ENCODE data around the gene GARIN5A. TPM values are rescaled to one million over a fixed set of nuclear protein-coding genes. Genes with fewer than 3 reads are reported as not detected.

The GARIN5A gene
- total RNA-seq, 4 donors from 2014 or later: 0.32 to 0.52 TPM; not detected in 2

DNA sequence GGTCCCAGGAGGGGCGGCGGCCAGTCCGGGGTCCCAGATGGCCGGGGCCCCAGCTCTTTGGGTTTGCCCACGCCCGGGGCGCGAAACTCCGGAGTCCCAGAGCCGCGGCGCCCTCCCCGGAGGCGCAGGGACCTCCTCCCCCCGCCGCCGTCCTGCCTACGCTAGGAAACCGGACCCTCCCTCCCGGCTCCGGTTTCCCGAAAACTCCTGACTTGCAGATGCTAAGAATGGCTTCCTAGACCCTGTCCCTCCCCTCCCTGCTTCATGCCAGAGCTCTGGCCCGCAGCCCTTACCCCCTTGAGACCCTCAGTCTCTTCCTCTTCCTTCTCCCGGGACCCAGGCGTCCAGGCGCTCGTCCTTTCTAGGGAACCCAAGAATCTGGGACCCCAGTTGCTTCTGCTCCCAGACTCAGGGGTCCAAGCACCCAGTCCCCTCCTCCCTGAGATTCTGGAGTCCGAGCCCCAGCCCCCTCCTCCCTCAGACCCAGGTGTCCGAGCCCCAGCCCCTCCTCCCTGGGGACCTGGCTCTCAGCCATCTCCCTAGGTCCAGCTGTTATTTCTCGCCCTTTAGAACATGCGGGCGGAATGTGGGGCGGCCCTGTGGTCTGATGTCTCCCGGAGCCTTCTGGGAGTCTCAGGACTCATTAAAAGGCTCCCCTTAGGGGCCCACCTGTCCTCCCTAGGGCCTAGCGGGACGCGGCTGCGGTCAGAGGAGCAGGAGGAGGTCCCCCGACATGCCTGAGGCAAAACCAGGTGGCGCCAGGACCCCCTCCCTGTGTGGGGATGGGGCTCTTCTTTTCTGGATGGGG lies 44.2 kb downstream of the GARIN5A start, which contains the start of gene MYBPC2:
Gene MYBPC2, plus strand, starts transcription at position 672 of the 808 bp plus-strand sequence. Its CDS starts 62 bp downstream, at position 734.
- no peak for DNase-seq (ENCODE audit: extremely low spot score)
- intact Hi-C loops (cut with DNase I): no loop called here
- 4% methylated on average over 31 of the region's 40 CpGs for WGBS
- TF ChIP-seq CTCF (IDR thresholded peaks at IDR 0.05): no peak
- TF ChIP-seq POLR2AphosphoS5 (IDR thresholded peaks at IDR 0.05): no peak
- no peak for TF ChIP-seq POLR2A (IDR thresholded peaks at IDR 0.05; ENCODE audit: low read depth)
- TF ChIP-seq EP300 (IDR thresholded peaks at IDR 0.05): no peak
- Histone ChIP-seq H3K4me3 (peak within 1 kb of the TSS; percentile 66 to 77 (median 68)), H3K36me3 (no peaks in the 10 kb centered on the region), H3K27ac (replicated peaks in 1 of 4) (peak within 1 kb of the TSS; percentile 46 to 73 (median 64)), H3K27me3 (peaks cover 0 to 77% (median 20%) of the 10 kb centered on the region in 4 donors), H3K9me3 (no peaks in the 10 kb centered on the region), H3K4me1 (peaks cover 18 to 34% (median 31%) of the 10 kb centered on the region in 4 donors)

GRCh38 chr19:50431343-50432220 lies 45.1 kb downstream of the GARIN5A start:
- H3K4me1 ChIP-seq: peaks cover 18 to 34% (median 31%) of the 10 kb centered on the region in 4 donors
- TF ChIP-seq CTCF (IDR thresholded peaks at IDR 0.05): no peak
- TF ChIP-seq POLR2A (IDR thresholded peaks at IDR 0.05; ENCODE audit: low read depth): no peak
- TF ChIP-seq POLR2AphosphoS5 (IDR thresholded peaks at IDR 0.05): peak; percentile 26 to 32
- TF ChIP-seq EP300 (IDR thresholded peaks at IDR 0.05): no peak
- peak overlapping the region; percentile 46 to 73 (median 64) for H3K27ac ChIP-seq (replicated peaks in 1 of 4)
- no peaks in the 10 kb centered on the region for H3K9me3 ChIP-seq
- DNase-seq (ENCODE audit: extremely low spot score): peak; percentile 96
- intact Hi-C loops (cut with DNase I): no loop called here
- 2% methylated on average over 42 of the region's 54 CpGs for WGBS
- H3K36me3 ChIP-seq: no peaks in the 10 kb centered on the region
- H3K27me3 ChIP-seq: peaks cover 0 to 76% (median 20%) of the 10 kb centered on the region in 4 donors
- H3K4me3 ChIP-seq: peak overlapping the region; percentile 66 to 77 (median 68)

- Histone ChIP-seq H3K4me3 (peak overlapping the region; percentile 66 to 77 (median 68)), H3K27ac (replicated peaks in 1 of 4) (peak overlapping the region in 1 of 4 donors; percentile 46), H3K4me1 (peaks cover 18 to 34% (median 31%) of the 10 kb centered on the region in 4 donors), H3K27me3 (peaks cover 0 to 74% (median 20%) of the 10 kb centered on the region in 4 donors), H3K36me3 (no peaks in the 10 kb centered on the region), H3K9me3 (no peaks in the 10 kb centered on the region)
- WGBS: 34% methylated on average over 13 of the region's 13 CpGs
- intact Hi-C loops (cut with DNase I): no loop called here
- DNase-seq (ENCODE audit: extremely low spot score): no peak
- TF ChIP-seq CTCF (IDR thresholded peaks at IDR 0.05) (no peak), POLR2A (IDR thresholded peaks at IDR 0.05; ENCODE audit: low read depth) (no peak), POLR2AphosphoS5 (IDR thresholded peaks at IDR 0.05) (no peak), EP300 (IDR thresholded peaks at IDR 0.05) (no peak)
Measured at GRCh38 chr19:50430888-50431342, 45.7 kb downstream of the GARIN5A start.

DNA sequence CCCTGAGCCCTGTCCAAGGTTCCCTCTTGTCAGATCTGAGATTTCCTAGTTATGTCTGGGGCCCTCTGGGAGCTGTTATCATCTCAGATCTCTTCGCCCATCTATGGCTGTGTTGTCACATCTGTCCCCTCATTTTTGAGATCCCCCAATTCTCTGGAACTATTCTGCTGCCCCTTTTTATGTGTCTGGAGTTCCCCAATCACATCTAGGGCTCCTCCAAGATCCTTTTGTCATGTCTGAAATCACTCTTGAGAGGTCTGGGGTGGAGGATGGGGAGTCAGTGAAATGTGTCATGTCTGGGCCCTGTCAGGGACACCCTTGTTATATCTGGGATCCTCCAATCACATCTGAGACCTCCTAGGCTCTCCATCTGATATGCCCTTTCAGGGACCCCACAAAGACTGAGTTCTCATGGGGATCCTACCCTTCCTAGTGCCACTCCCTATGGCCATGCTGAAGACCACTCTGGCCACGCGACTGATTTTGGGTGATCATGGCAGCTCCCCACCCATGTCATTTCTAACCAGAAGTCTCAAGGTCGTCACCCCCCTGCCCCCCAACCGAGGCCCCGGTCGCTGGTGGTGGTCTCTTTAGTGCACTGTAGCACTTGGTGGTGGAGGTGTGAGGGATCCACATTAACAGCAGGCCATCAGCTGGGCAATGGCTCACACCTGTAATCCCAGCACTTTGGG lies 47.7 kb downstream of the GARIN5A start:
- 87% methylated on average over 6 of the region's 7 CpGs for WGBS
- H3K27me3 ChIP-seq: peaks cover 0 to 60% (median 20%) of the 10 kb centered on the region in 4 donors
- TF ChIP-seq CTCF (IDR thresholded peaks at IDR 0.05) (no peak), POLR2AphosphoS5 (IDR thresholded peaks at IDR 0.05) (no peak), EP300 (IDR thresholded peaks at IDR 0.05) (no peak), POLR2A (IDR thresholded peaks at IDR 0.05; ENCODE audit: low read depth) (no peak)
- H3K9me3 ChIP-seq: no peaks in the 10 kb centered on the region
- no peaks in the 10 kb centered on the region for H3K36me3 ChIP-seq
- H3K4me3 ChIP-seq: no peak overlapping the region
- peaks cover 18 to 34% (median 31%) of the 10 kb centered on the region in 4 donors for H3K4me1 ChIP-seq
- no peak for DNase-seq (ENCODE audit: extremely low spot score)
- H3K27ac ChIP-seq (replicated peaks in 1 of 4): no peak overlapping the region
- intact Hi-C loops (cut with DNase I): no loop called here

All from esophagus muscularis mucosa (tissue), 4 donors.